DOHH2 (cell line): ENCODE results near the gene EFNA5.

Experiments
- CTCF ChIP-seq: fragments of 200-600 bp; sonication (generic); IDR thresholded peaks from one replicate; pipeline ENCODE4 v1.5.1; 2014; ENCODE audit warnings: antibody characterized with exemption, mild to moderate bottlenecking, low read depth, low read length; ENCODE audit not compliant: poor library complexity, severe bottlenecking
- EZH2phosphoT487 ChIP-seq: fragments of 200-600 bp; sonication (generic); IDR thresholded peaks from 2 replicates; pipeline ENCODE4 v1.6.1; 2017; ENCODE audit warnings: borderline replicate concordance, mild to moderate bottlenecking, antibody characterized with exemption, low read length, moderate library complexity, mixed read lengths

- no peak for TF ChIP-seq CTCF
- no peak for TF ChIP-seq EZH2phosphoT487
Observed at GRCh38 chr5:107466233-107466769, 204.4 kb downstream of the EFNA5 start.
